Osteocyte (in vitro differentiated cells): ENCODE data around the gene CXXC1. TPM values are rescaled to one million over a fixed set of nuclear protein-coding genes. Genes with fewer than 3 reads are reported as not detected.

ENCODE experiments used
- DNase-seq: peaks from one replicate; pipeline ENCODE4 v3.0.0; 2021; ENCODE audit warnings: mixed read lengths; ENCODE audit not compliant: unreplicated experiment; ENCODE audit errors: extremely low spot score
- H3K27ac Mint-ChIP-seq: one replicate; pipeline ENCODE4 v1.8.0; 2021; ENCODE audit warnings: mild to moderate bottlenecking, mixed read lengths; ENCODE audit not compliant: unreplicated experiment
- H3K27me3 Mint-ChIP-seq: one replicate; pipeline ENCODE4 v1.8.0; 2021; ENCODE audit warnings: mixed read lengths; ENCODE audit not compliant: unreplicated experiment
- H3K36me3 Mint-ChIP-seq: one replicate; pipeline ENCODE4 v1.8.0; 2021; ENCODE audit warnings: mixed read lengths; ENCODE audit not compliant: unreplicated experiment
- H3K4me1 Mint-ChIP-seq: one replicate; pipeline ENCODE4 v1.8.0; 2021; ENCODE audit warnings: mixed read lengths; ENCODE audit not compliant: unreplicated experiment
- H3K4me3 Mint-ChIP-seq: one replicate; pipeline ENCODE4 v1.8.0; 2021; ENCODE audit warnings: mild to moderate bottlenecking, moderate library complexity, mixed read lengths; ENCODE audit not compliant: unreplicated experiment
- H3K9me3 Mint-ChIP-seq: one replicate; pipeline ENCODE4 v1.8.0; 2021; ENCODE audit warnings: mixed read lengths; ENCODE audit not compliant: unreplicated experiment
- CTCF ChIP-seq: fragments of 200-600 bp; sonication (generic); IDR thresholded peaks from 2 replicates; pipeline ENCODE4 v1.5.0; 2021; ENCODE audit warnings: antibody characterized with exemption, mild to moderate bottlenecking, moderate library complexity
- long read RNA-seq: library from polyadenylated mRNA; unstranded; transcript quantifications from one replicate; pipeline ENCODE4 v2.0.0, GENCODE V29; 2021
- total RNA-seq: library from RNA; stranded (reverse); gene quantifications from 2 replicates; pipeline ENCODE4 v1.2.1, GENCODE V29; 2021

The CXXC1 gene
- total RNA-seq = 70.2 and 82.2 TPM in 2 replicates
- long read RNA-seq, transcript CXXC1-201 (15 exons, 2,936 nt) = major isoform, 40 of 52 reads
- long read RNA-seq, partial matches to known transcripts = 2 of 52 reads
- long read RNA-seq, other reads (novel, unspliced or antisense) = 8 of 52 reads

- Mint-ChIP-seq H3K27me3 (peaks cover 12% of the 10 kb centered on the region), H3K36me3 (peaks cover 15% of the 10 kb centered on the region), H3K4me3 (peak within 1 kb of the TSS; percentile 100), H3K27ac (peak within 1 kb of the TSS; percentile 97), H3K4me1 (peaks cover 19% of the 10 kb centered on the region), H3K9me3 (no peaks in the 10 kb centered on the region)
- peak; percentile 48 for TF ChIP-seq CTCF
- peak; percentile 100 for DNase-seq
Measured at GRCh38 chr18:50287441-50288347, at the start of gene CXXC1. Gene CXXC1, minus strand, starts transcription at chr18:50287692. Its CDS starts 103 bp downstream, at chr18:50287589.

GRCh38 chr18:50334546-50335152 is 47.2 kb upstream of the CXXC1 start:
- peaks cover 26% of the 10 kb centered on the region for H3K27me3 Mint-ChIP-seq
- no peak overlapping the region for H3K4me3 Mint-ChIP-seq
- no peak for TF ChIP-seq CTCF
- no peaks in the 10 kb centered on the region for H3K4me1 Mint-ChIP-seq
- no peak for DNase-seq
- H3K36me3 Mint-ChIP-seq = no peaks in the 10 kb centered on the region
- H3K27ac Mint-ChIP-seq = no peak overlapping the region
- no peaks in the 10 kb centered on the region for H3K9me3 Mint-ChIP-seq

GRCh38 chr18:50331691-50332090 is 44.2 kb upstream of the CXXC1 start:
- Mint-ChIP-seq H3K36me3 (no peaks in the 10 kb centered on the region), H3K4me3 (no peak overlapping the region), H3K4me1 (no peaks in the 10 kb centered on the region), H3K27me3 (peaks cover 13% of the 10 kb centered on the region), H3K27ac (no peak overlapping the region), H3K9me3 (no peaks in the 10 kb centered on the region)
- no peak for TF ChIP-seq CTCF
- no peak for DNase-seq

- Mint-ChIP-seq H3K9me3 (no peaks in the 10 kb centered on the region), H3K36me3 (no peaks in the 10 kb centered on the region), H3K4me3 (no peak overlapping the region), H3K4me1 (no peaks in the 10 kb centered on the region), H3K27me3 (peaks cover 5% of the 10 kb centered on the region), H3K27ac (no peak overlapping the region)
- DNase-seq = no peak
- TF ChIP-seq CTCF = no peak
Measured at GRCh38 chr18:50330176-50330575, 42.7 kb upstream of the CXXC1 start.

GRCh38 chr18:50327983-50328382 is 40.5 kb upstream of the CXXC1 start:
- Mint-ChIP-seq H3K36me3 (no peaks in the 10 kb centered on the region), H3K4me3 (no peak overlapping the region), H3K27ac (no peak overlapping the region), H3K4me1 (no peaks in the 10 kb centered on the region), H3K9me3 (no peaks in the 10 kb centered on the region), H3K27me3 (no peaks in the 10 kb centered on the region)
- no peak for TF ChIP-seq CTCF
- DNase-seq = no peak
